ENCODE data around the gene ZFAND2B.
A peak's percentile ranks its signal among the peaks of the same experiment; 100 is the strongest.

The ZFAND2B gene

GRCh38 chr2:219216535-219216915 lies 9.9 kb downstream of the ZFAND2B start:
- intact Hi-C loops (cut with DNase I): no loop called here
- DNase-seq: peak in 1 of 10 donors; percentile 56

DNA sequence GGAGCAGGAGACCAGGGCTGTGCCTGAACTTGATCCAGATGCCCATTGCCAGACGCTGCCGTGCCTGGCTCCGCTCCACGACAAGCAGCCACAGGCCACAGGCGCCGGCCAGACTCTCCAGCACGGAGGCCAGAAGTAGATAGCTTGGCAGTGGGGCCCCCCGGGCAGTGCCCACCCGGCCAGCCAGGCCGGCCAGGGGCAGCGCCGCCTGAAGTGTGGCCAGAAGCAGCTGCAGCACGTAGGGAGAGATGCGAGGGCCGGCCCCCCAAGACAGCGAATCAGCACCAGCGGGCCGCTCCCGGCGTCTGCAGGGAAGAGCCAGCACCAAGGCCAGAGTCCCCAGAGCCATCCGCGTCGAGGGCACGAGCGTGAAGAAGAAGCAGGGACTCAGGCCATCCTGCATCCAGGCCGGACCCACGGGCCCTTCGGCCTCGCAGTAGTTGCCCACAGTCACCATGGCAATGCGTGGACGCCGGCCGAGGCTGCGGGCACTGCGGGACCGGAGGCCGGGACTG lies 11.7 kb downstream of the ZFAND2B start:
- peak in 9 of 10 donors; percentile 17 to 94 (median 62) for DNase-seq
- intact Hi-C loops (cut with DNase I): loop anchor here (1.0 kb wide), 1 partner anchor 27 kb away; the partner anchor contains the start of genes GLB1L and STK16

DNA sequence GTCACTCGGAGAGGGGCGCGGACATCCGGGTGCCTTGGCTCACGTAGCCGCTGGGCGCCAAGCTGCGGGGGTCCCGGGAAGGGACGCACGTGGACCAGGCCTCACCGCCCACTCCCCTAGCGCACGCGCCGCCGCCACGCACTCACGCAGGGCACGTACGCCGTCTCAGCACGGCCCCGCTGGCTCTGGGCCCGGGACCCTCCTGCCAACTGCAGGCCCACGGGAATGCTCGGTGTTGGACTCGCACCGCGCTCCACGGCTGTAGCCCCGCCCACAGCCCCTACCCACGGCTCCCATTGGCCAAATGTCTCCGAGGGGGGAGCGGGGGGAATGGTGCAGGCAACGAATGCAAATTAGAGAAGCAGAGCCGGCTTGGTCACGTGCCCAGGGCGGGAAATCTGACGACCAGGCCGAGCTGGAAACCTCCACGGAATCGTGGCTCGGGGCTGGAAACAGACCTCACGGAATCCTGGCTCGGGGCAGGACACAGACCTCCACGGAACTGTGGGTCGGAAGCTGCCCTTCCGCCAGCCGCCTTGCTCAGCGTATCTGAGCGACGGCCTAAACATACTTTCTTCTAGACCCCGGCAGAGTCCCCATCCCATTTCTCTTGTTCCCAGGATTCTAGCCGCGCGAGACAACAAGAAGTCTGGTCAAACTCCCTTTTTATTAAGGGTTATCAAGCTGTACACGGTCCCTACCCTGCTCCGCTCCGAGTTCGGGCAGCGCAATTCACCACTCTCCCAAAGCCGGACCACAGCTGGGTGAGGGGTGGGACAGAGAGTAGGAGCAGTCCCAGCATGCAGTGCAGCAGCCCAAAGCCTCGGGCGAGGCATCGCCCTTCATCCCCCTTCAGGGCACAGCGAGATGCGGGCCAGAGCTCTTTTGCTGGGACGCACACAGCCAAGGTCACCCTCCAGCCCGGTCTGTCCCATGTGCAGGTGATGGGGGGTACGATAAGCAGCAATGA lies 12.4 kb downstream of the ZFAND2B start, which contains the start of gene ABCB6:
Gene ABCB6, minus strand, starts transcription at position 227 of the 970 bp plus-strand sequence. CDS start 285 bp downstream, outside the sequence.
- intact Hi-C loops (cut with DNase I): loop anchor here (1.0 kb wide), 1 partner anchor 26 kb away; the partner anchor contains the start of genes GLB1L and STK16
- peak; percentile 96 to 100 (median 98) for DNase-seq

DNA sequence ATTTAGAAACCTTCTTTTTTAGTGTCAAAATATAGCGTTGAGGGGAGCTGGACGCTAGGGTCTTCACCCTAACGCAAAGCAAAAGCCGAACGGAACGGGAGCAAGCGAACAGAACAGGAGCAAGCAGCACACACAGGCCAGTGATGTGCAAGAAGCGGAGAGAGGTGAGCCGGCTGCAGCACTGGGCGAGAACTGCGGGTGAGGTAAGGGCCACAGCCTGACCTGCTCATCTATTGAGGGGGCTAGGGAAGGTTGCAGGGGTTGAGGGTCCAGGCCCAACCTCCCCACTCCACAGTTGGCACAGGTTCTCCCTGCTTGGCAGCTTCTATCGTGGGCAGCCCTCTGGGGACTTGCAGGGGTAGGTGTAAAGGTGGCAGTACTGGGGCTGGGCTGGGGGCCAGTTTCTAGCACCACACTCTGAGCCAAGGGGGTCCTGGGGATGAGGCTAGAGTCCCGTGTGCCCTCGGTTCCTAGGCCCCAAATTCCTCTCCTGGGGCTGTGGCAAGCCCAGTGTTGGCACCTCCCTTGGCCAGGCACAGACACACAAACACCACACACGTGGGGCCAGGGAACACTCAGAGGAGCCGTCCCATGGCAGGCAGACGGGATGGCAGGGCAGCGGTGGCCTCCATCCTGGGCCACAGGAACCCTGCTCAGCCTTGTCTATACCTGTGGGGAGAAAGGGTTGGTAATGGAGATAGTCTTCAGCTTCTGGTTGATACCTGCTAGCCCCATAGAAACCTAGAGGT lies 13.4 kb downstream of the ZFAND2B start:
- no peak for DNase-seq
- intact Hi-C loops (cut with DNase I): no loop called here

DNA sequence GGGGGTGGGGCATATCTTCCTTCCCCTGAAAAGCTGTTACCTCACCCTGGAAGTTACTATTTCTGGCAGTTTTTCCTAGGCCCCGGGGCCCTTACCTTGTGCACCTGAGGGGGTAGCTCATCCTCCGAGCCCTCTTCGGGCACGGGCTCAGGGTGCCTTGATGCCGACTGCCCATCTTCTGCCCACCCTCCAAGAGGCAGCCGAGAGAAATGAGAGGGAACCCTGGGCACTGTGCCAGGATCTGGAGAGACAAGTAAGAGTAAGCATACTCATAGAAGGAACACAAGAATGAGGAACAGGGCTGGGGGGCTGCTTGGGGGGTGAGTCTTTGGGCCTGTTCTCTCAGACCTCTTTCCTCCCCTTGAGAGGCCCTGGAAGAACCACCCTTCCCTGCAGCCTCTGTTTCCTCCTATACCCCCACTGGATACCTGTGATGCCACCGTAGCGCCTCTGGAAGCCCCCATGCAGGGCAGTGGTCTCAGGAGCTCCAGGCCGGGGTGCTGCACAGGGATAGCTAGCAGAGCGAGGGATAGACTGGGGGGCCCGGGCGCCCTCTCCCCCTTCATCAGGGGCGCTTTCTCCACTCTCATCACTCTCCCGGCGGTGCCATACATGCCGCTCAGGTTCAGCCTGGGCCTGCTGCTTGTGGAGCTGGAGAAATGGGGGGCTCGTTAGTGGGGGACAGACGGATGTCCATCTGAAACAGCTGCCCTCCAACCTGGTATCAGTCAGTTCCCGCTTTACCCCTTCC lies 14.2 kb downstream of the ZFAND2B start:
- DNase-seq: peak in 1 of 10 donors; percentile 62
- intact Hi-C loops (cut with DNase I): no loop called here

GRCh38 chr2:219221957-219222518 lies 15.5 kb downstream of the ZFAND2B start:
- peak in 1 of 10 donors; percentile 61 for DNase-seq
- intact Hi-C loops (cut with DNase I): no loop called here

- DNase-seq: peak in 1 of 10 donors; percentile 69
- intact Hi-C loops (cut with DNase I): no loop called here
These were observed 17.4 kb downstream of the ZFAND2B start for GRCh38 chr2:219223831-219224610.

- intact Hi-C loops (cut with DNase I): no loop called here
- no peak for DNase-seq
These were observed 18.8 kb downstream of the ZFAND2B start for GRCh38 chr2:219225350-219225749.

DNA sequence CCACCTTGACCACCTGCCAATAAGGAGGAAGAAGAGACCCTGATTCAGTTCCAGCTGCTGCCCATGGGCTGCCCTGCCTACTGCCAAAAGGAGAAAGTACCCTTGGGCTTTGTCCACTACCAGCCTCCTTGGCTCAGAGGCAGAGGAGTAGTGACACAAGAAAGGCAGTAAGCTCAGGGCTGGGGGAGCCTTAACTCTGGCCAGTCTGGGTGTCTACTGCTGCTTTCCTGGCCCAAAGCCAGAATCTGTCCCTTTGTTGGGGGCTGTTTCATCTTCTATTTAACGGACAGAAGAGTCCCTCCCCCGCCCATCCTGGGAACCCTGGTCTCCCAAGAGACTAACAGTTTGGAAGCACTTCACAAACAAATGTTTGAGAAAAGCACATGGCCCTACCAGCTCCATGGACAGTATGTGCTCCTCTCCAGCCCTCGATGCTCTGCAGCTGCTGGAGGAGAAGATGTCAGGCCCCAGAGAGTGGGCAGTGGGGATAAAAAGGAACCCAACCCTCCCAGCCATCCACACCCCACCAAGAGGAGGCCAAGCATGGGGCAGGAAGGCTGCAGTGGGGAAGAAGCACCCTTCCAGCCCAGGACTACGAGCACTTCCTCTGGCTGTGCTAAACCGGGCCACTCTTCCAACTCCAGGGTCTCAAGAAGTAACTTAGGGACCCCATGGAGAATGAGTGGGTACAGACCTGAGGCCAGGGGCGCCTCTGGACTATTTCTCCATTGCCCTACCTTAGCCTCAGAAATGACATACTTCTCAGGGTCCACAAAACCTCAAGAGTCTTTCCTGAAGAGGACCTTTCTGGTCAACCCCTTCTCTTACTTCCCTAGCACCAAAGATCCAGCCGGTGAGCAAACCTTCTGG lies 21.7 kb downstream of the ZFAND2B start:
- intact Hi-C loops (cut with DNase I): no loop called here
- DNase-seq: peak in 2 of 10 donors; percentile 50 to 57

- intact Hi-C loops (cut with DNase I): loop anchor here (1.0 kb wide), 1 partner anchor 51 kb away; the partner anchor contains the start of gene RETREG2
- DNase-seq: peak in 1 of 10 donors; percentile 82
These were observed 22.3 kb downstream of the ZFAND2B start for GRCh38 chr2:219228911-219229304.

GRCh38 chr2:219229305-219230058 lies 22.9 kb downstream of the ZFAND2B start, which contains the start of the genes ANKZF1 and ATG9A:
ANKZF1 (plus strand) TSS chr2:219229806; CDS start chr2:219230258, 452 bp downstream.
ATG9A (minus strand) TSS chr2:219229636; CDS start chr2:219228024, 1,612 bp downstream.
- DNase-seq: peak; percentile 98 to 100 (median 100)
- intact Hi-C loops (cut with DNase I): loop anchor here (1.0 to 10.0 kb wide), 2 partner anchors 51 to 155 kb away; partner anchors contain the start of genes DNPEP and RETREG2

- intact Hi-C loops (cut with DNase I): loop anchor here (10.0 kb wide), 1 partner anchor 155 kb away; the partner anchor contains the start of gene DNPEP
- peak in 3 of 10 donors; percentile 24 to 81 (median 76) for DNase-seq
These were observed 23.5 kb downstream of the ZFAND2B start for GRCh38 chr2:219230059-219230540.

DNA sequence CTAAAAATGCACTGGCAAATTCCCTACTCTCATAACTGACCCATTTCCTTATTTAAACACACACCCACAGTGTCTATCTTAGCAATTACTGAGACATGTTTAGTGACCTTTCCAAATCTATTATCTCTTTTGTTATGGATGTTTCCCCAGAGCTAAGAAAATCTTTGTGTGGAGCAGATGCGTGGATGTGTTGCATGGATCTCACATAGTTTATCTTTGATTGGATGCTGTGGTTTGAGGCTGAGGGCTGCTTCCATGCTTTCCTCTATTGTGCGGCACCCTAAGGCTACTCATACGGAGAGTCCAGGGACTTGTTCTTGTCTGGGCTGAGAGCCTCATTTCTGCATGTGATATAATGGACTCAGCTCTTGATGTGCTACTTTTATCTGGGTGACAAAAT lies 27.7 kb downstream of the ZFAND2B start:
- intact Hi-C loops (cut with DNase I): loop anchor here (10.0 kb wide), 1 partner anchor 150 kb away; the partner anchor contains the start of gene DNPEP
- no peak for DNase-seq

- no peak for DNase-seq
- intact Hi-C loops (cut with DNase I): loop anchor here (5.0 kb wide), 1 partner anchor 54 kb away; no protein-coding TSS in a partner anchor
These were observed 36.7 kb downstream of the ZFAND2B start for GRCh38 chr2:219243291-219243761.

GRCh38 chr2:219244789-219245147 lies 38.2 kb downstream of the ZFAND2B start:
- intact Hi-C loops (cut with DNase I): loop anchor here (1.0 to 5.0 kb wide), 2 partner anchors 26 to 53 kb away; partner anchors contain the start of gene ABCB6
- no peak for DNase-seq

Data from posterior cingulate gyrus (tissue), 11 donors.